22Rv1 (cell line): Measurements from ENCODE around the gene LCLAT1.
"Not testable (repeated sequence)": the region's sequence is repeated elsewhere in the genome, so short reads cannot be mapped to it uniquely, and the experiment has no call there.

Source experiments
- H3K27ac ChIP-seq: fragments of 450-650 bp; 2 replicates; pipeline ENCODE4 v1.5.1; 2017
- CTCF ChIP-seq: fragments of 450-650 bp; IDR thresholded peaks from 2 replicates; pipeline ENCODE4 v1.5.1; 2017; ENCODE audit warnings: mild to moderate bottlenecking
- ZFX ChIP-seq: fragments of 450-650 bp; IDR thresholded peaks from 2 replicates; pipeline ENCODE4 v1.6.1; 2017; ENCODE audit warnings: antibody characterized with exemption, borderline replicate concordance

LCLAT1 gene

GRCh38 chr2:30511122-30512083, 64.4 kb downstream of the LCLAT1 start:
- no peak overlapping the region for H3K27ac ChIP-seq
- TF ChIP-seq CTCF (no peak), ZFX (no peak)

GRCh38 chr2:30512243-30512886, 65.3 kb downstream of the LCLAT1 start:
- no peak overlapping the region for H3K27ac ChIP-seq
- TF ChIP-seq CTCF (no peak), ZFX (no peak)

GRCh38 chr2:30513649-30514048, 66.6 kb downstream of the LCLAT1 start:
- H3K27ac ChIP-seq = not testable (repeated sequence)

GRCh38 chr2:30514134-30514847, 67.2 kb downstream of the LCLAT1 start:
- TF ChIP-seq CTCF = no peak
- TF ChIP-seq ZFX = no peak
- no peak overlapping the region for H3K27ac ChIP-seq

- TF ChIP-seq CTCF = no peak
- TF ChIP-seq ZFX = no peak
- H3K27ac ChIP-seq = no peak overlapping the region
These were observed 67.9 kb downstream of the LCLAT1 start for GRCh38 chr2:30514848-30515435.

- no peak overlapping the region for H3K27ac ChIP-seq
- TF ChIP-seq ZFX (no peak), CTCF (no peak)
These were observed 69.1 kb downstream of the LCLAT1 start for GRCh38 chr2:30516166-30516565.

- TF ChIP-seq ZFX (no peak), CTCF (no peak)
- H3K27ac ChIP-seq = no peak overlapping the region
These were observed 72.8 kb downstream of the LCLAT1 start for GRCh38 chr2:30519796-30520195.
